Psoas muscle (tissue), 8 donors: ENCODE measurements around the gene TRDN. TPM values are rescaled to one million over a fixed set of nuclear protein-coding genes. Genes with fewer than 3 reads are reported as not detected.
A peak's percentile ranks its signal among the peaks of the same experiment; 100 is the strongest.
"Not testable (repeated sequence)": the region's sequence is repeated elsewhere in the genome, so short reads cannot be mapped to it uniquely, and the experiment has no call there.

Experiments used
- ATAC-seq, 4 donors: fragments of 200-7000 bp; cut with Tn5 transposase; one replicate each; pipeline ENCODE4 v1.9.1; 2020; ENCODE audit warnings: moderate library complexity in 3 of 4, mild to moderate bottlenecking in 2 of 4
- DNase-seq, 2 donors: peaks; one replicate each; pipeline ENCODE4 v3.0.0-alpha.2; 2020
- H3K27ac ChIP-seq: fragments of 200-600 bp; one replicate; pipeline ENCODE4 v1.8.0; 2022
- H3K27me3 ChIP-seq, 3 donors: fragments of 200-600 bp in 1 of 3; one replicate each; pipeline versions ENCODE4 v1.6.1 to v1.8.0; 2013 to 2022; ENCODE audit warnings: low read length in 2 of 3, mild to moderate bottlenecking in 2 of 3, moderate library complexity in 1 of 3; ENCODE audit not compliant: insufficient read depth in 3 of 3
- H3K36me3 ChIP-seq, 2 donors: fragments of 200-600 bp in 1 of 2; one replicate each; pipeline versions ENCODE4 v1.6.1 to v1.8.0; 2013 to 2022; ENCODE audit warnings: low read depth in 1 of 2, mild to moderate bottlenecking in 1 of 2, moderate library complexity in 1 of 2; ENCODE audit not compliant: insufficient read depth in 1 of 2
- H3K4me1 ChIP-seq: fragments of 200-600 bp; one replicate; pipeline ENCODE4 v1.8.0; 2022
- H3K4me3 ChIP-seq: fragments of 200-600 bp; one replicate; pipeline ENCODE4 v1.8.0; 2022; ENCODE audit warnings: mild to moderate bottlenecking
- H3K9me3 ChIP-seq: fragments of 200-600 bp; one replicate; pipeline ENCODE4 v1.8.0; 2022
- CTCF ChIP-seq: fragments of 200-600 bp; IDR thresholded peaks from one replicate; pipeline ENCODE4 v1.8.0; 2022; ENCODE audit warnings: antibody characterized with exemption
- WGBS, 3 donors: extraction: QIAGEN DNeasy Blood & Tissue Kit; methylation state at CpG; one replicate each; pipeline versions ENCODE4 v1.1.6 to v1.1.7; 2013; 5-methylcytosine and 5-hydroxymethylcytosine counted together
- intact Hi-C, 2 donors: fragments of 100-400 bp; cut with DNase I; formaldehyde crosslinking; loops; one replicate each; pipeline versions ENCODE4 v1.11.0 to v1.14.2; 2022
- polyA plus RNA-seq, 3 donors: library from polyadenylated mRNA; stranded (reverse); fragments of 200-250 nt; gene quantifications; one replicate each; pipeline ENCODE4 v1.2.3, GENCODE V29; 2013
- total RNA-seq, 4 donors: library from RNA; stranded (reverse); fragmentation: NEBNext Ultra II Directional in 2 of 4; extraction: Animal tissue kit (Norgen Biotek cat#: 25700) in 2 of 4; gene quantifications; one replicate each; pipeline versions ENCODE4 v1.2.1 to v1.2.4, GENCODE V29; 2021 to 2023
- donor health status: healthy with polysubstance abuse.
- donor health status: DM: no; HTN: no; CAD: no; lungs with moderate emphysema.
- donor health status: Bipolar disorder and iron deficiency.
- donor health status: healthy.
- donor health status: DM: yes; HTN: yes; CAD: no.
- donor health status: DM: no; HTN: no; CAD: no.
- donor health status: DM: no; HTN: no; CAD: no.
- donor health status: DM: yes; HTN: yes; CAD: no.

The TRDN gene
- total and polyA plus RNA-seq, 7 donors = 79.7 to 1,361 (median 399) TPM

DNA sequence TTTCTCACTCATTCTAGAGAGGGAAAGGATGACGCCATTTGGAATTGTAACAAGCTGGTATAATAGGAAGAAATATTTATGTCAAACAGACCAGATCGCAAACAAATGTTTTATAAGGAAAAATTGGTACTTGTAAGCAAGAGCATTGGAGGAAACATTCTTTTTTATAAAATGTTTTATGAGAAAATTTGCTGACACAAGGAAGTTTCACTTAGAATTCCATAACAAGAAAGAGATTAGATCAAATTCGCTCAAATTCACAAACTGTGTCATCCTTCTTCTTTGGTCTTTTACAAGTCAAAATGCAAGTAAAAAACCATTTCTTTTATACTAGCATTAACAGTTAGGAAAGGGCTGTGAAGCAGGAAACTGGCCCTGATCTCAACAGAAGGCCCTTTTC lies 179.9 kb downstream of the TRDN start:
- intact Hi-C loops = no loop called here
- no peak overlapping the region for H3K27ac ChIP-seq

DNA sequence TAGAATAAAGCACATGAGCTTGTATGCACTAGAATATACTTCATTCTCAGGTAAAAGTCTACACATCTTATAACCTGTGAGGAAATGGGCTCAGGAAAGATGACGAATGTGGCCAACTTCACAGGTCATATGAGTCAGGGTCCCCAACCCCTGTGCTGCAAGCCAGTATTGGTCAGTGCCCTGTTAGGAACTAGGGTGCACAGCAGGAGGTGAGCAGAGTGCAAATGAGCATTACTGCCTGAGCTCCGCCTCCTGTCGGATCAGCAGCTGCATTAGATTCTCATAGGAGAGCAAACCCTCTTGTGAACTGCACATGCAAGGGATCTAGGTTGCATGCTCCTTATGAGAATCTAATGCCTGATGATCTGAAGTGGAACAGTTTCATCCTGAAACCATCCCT lies 182.3 kb downstream of the TRDN start:
- no peak overlapping the region for H3K27ac ChIP-seq
- WGBS, 3 donors = 87 to 92% (median 92%) methylated on average over 3 of the region's 3 CpGs
- no peak for TF ChIP-seq CTCF
- intact Hi-C loops = no loop called here
- H3K9me3 ChIP-seq = peaks cover 4% of the 10 kb centered on the region
- no peak for ATAC-seq
- H3K4me3 ChIP-seq = no peak overlapping the region
- peaks cover 5% of the 10 kb centered on the region for H3K4me1 ChIP-seq
- H3K27me3 ChIP-seq = no peaks in the 10 kb centered on the region
- H3K36me3 ChIP-seq = peaks cover 2 to 36% of the 10 kb centered on the region in 2 donors
- DNase-seq = no peak

More for the DNA sequence above, 179.9 kb downstream of the TRDN start:
- H3K27me3 ChIP-seq = no peaks in the 10 kb centered on the region
- no peak overlapping the region for H3K4me3 ChIP-seq
- ATAC-seq (no peak), DNase-seq (no peak)
- 90 to 93% (median 91%) methylated on average over 3 of the region's 3 CpGs for WGBS, 3 donors
- peaks cover 4% of the 10 kb centered on the region for H3K9me3 ChIP-seq
- TF ChIP-seq CTCF = no peak
- peaks cover 2 to 49% of the 10 kb centered on the region in 2 donors for H3K36me3 ChIP-seq
- no peaks in the 10 kb centered on the region for H3K4me1 ChIP-seq

GRCh38 chr6:123453071-123453470 lies 183.7 kb downstream of the TRDN start:
- H3K9me3 ChIP-seq, intact Hi-C loops, H3K27ac ChIP-seq, ATAC-seq, H3K4me3 ChIP-seq, H3K27me3 ChIP-seq, DNase-seq: not testable (repeated sequence)
- Histone ChIP-seq H3K4me1 (peaks cover 12% of the 10 kb centered on the region), H3K36me3 (peaks cover 0 to 28% of the 10 kb centered on the region in 2 donors)

DNA sequence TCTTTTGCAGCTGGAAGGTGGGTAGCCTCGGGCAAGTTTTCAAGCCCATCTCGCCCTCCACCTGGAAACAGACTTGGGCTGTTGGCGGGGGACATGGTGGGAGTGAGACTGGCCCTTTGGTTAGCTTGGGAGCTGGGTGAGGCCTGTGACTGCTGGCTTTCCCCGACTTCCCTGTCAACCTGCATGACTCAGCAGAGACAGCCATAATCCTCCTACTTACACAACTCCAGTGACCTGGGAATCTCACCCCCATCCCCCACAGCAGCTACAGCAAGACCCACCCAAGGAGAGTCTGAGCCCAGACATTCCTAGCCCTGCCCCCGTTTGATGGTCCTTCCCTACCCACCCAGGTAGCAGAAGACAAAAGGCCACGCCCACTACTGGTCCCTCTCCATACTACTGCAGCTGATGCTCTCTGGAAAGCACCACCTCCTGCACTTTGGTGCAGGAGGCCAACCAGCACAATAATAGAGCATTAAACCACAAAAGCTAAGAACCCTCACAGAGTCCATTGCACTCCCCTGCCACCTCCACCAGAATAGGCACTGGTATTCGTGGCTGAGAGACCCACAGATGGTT lies 188.4 kb downstream of the TRDN start:
- peaks cover 0 to 6% of the 10 kb centered on the region in 2 donors for H3K36me3 ChIP-seq
- peaks cover 4% of the 10 kb centered on the region for H3K9me3 ChIP-seq
- intact Hi-C loops = no loop called here
- H3K27ac ChIP-seq = peak overlapping the region; percentile 82
- TF ChIP-seq CTCF = no peak
- H3K27me3 ChIP-seq = no peaks in the 10 kb centered on the region
- no peak overlapping the region for H3K4me3 ChIP-seq
- ATAC-seq = peak; percentile 67 to 77 (median 68)
- H3K4me1 ChIP-seq = peaks cover 22% of the 10 kb centered on the region
- DNase-seq = peak; percentile 15 to 41
- 62 to 77% (median 67%) methylated on average over 7 of the region's 7 CpGs for WGBS, 3 donors

DNA sequence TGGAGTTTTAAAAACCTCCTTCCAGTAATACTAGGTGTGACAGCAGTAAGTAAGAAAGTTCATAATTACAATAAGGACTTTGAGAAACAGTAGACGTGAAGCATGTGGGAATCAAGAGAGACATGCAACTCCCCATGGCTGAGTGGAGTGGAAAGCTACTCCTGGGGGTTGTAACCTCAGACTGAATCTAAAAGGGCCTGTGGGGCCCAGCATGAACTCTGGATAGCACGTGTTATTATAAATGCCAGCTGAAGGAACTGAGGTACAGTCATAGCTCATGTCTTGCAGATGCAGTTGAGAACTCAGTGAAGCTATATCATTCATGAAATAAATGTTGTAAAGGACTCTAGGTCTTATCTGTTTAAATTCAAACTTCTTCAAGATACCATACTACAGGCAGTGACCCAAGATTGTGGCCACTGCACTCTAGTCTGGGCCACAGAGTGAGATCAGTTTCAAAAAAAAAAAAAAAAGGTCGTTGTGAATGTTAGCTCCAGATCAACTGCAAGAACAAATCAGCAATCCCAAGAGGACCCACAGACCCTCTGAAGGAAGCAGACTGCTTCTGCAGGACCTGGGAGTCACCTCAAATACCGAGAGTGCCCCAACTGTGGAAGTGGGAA lies 189.3 kb downstream of the TRDN start:
- peak overlapping the region; percentile 82 for H3K27ac ChIP-seq
- no peak for DNase-seq
- peaks cover 27% of the 10 kb centered on the region for H3K4me1 ChIP-seq
- no peaks in the 10 kb centered on the region for H3K27me3 ChIP-seq
- H3K36me3 ChIP-seq = peaks cover 0 to 6% of the 10 kb centered on the region in 2 donors
- 49 to 65% (median 58%) methylated on average over 4 of the region's 4 CpGs for WGBS, 3 donors
- intact Hi-C loops = no loop called here
- H3K4me3 ChIP-seq = no peak overlapping the region
- ATAC-seq = peak; percentile 58 to 67 (median 62)
- peaks cover under 1% of the 10 kb centered on the region for H3K9me3 ChIP-seq
- TF ChIP-seq CTCF = no peak
